ENCODE measurements around the gene NECTIN1.

- TF ChIP-seq EZH2 (IDR thresholded peaks at IDR 0.05) (no peak), POLR2A (IDR thresholded peaks at IDR 0.05; ENCODE audit: borderline replicate concordance, extremely low read depth, insufficient read depth, insufficient read length) (no peak), CTCF (IDR thresholded peaks at IDR 0.05 in 2 of 3, conservative IDR thresholded peaks at IDR 0.05 in 1 of 3; ENCODE audit: borderline replicate concordance in 1 of 3, insufficient read depth in 1 of 3, low read depth in 2 of 3, low read length in 2 of 3) (no peak), ZFX (IDR thresholded peaks at IDR 0.05) (no peak), JUND (IDR thresholded peaks at IDR 0.05) (no peak)
Measured at GRCh38 chr11:119747868-119748660, 19.1 kb upstream of the NECTIN1 start.

Data from HCT116 (cell line).